IMR-90 (cell line): Measurements from ENCODE around the gene L1TD1. TPM values are rescaled to one million over a fixed set of nuclear protein-coding genes. Genes with fewer than 3 reads are reported as not detected.

Source experiments
- ATAC-seq: fragments of 200-7000 bp; cut with Tn5 transposase; 2 replicates; pipeline ENCODE4 v1.9.1; 2020; ENCODE audit warnings: low read depth, mild to moderate bottlenecking, moderate library complexity
- BruUV-seq: library from RNA; stranded (reverse); fragments of 400-500 nt; replicated peaks from 2 replicates; lab custom pipeline; 2021; lab: Mats Ljungman, UMichigan
- CTCF ChIA-PET: fragments of 300-600 bp; formaldehyde crosslinking; extraction: SDS; loops from one replicate; lab custom pipeline; 2021; ENCODE audit warnings: antibody characterized with exemption; lab: Yijun Ruan, JAX
- POLR2A ChIA-PET: fragments of 300-600 bp; sonication (Branson Sonifier 250); formaldehyde crosslinking; loops from one replicate; lab custom pipeline; 2022; ENCODE audit warnings: antibody characterized with exemption; ENCODE audit not compliant: unreplicated experiment; lab: Charles Lee
- DNase-seq: peaks from one replicate; pipeline ENCODE4 v3.0.0; 2013
- H2AFZ ChIP-seq: replicated peaks from 2 replicates; pipeline ENCODE3; 2013; ENCODE audit warnings: low read length, mild to moderate bottlenecking; ENCODE audit not compliant: poor library complexity
- H2AK5ac ChIP-seq: 2 replicates; pipeline ENCODE4 v1.6.1; 2013; ENCODE audit warnings: low read depth, low read length, inconsistent platforms
- H2AK9ac ChIP-seq: replicated peaks from 2 replicates; pipeline ENCODE3; 2013; ENCODE audit warnings: mild to moderate bottlenecking, low read depth, low read length, moderate library complexity; ENCODE audit not compliant: poor library complexity
- H2BK120ac ChIP-seq: 2 replicates; pipeline ENCODE4 v1.6.1; 2013; ENCODE audit warnings: low read depth, low read length, inconsistent platforms
- H2BK15ac ChIP-seq: 3 replicates; pipeline ENCODE4 v1.6.1; 2013; ENCODE audit warnings: low read depth, low read length, inconsistent platforms
- H2BK20ac ChIP-seq: 2 replicates; pipeline ENCODE4 v1.6.1; 2013; ENCODE audit warnings: low read depth, mild to moderate bottlenecking, inconsistent platforms, low read length, moderate library complexity
- H2BK5ac ChIP-seq: 2 replicates; pipeline ENCODE4 v1.6.1; 2013; ENCODE audit warnings: mild to moderate bottlenecking, low read depth, low read length, inconsistent platforms; ENCODE audit not compliant: poor library complexity, severe bottlenecking
- H3K14ac ChIP-seq: replicated peaks from 2 replicates; pipeline ENCODE4 v1.6.1; 2013; ENCODE audit warnings: low read depth, low read length, inconsistent platforms
- H3K18ac ChIP-seq: 2 replicates; pipeline ENCODE4 v1.6.1; 2013; ENCODE audit warnings: low read depth, low read length, control low read depth
- H3K23ac ChIP-seq: 2 replicates; pipeline ENCODE4 v1.6.1; 2013; ENCODE audit warnings: low read depth, low read length, inconsistent platforms
- H3K27ac ChIP-seq: 2 replicates; pipeline ENCODE4 v1.5.1; 2013; ENCODE audit warnings: mild to moderate bottlenecking, control low read depth, low read length; ENCODE audit not compliant: insufficient read depth
- H3K27me3 ChIP-seq: 2 replicates; pipeline ENCODE4 v1.6.1; 2013; ENCODE audit warnings: low read length; ENCODE audit not compliant: control insufficient read depth, insufficient read depth
- H3K36me3 ChIP-seq: 2 replicates; pipeline ENCODE4 v1.6.1; 2013; ENCODE audit warnings: low read length, mixed read lengths; ENCODE audit not compliant: control insufficient read depth, insufficient read depth
- H3K4ac ChIP-seq: 2 replicates; pipeline ENCODE4 v1.6.1; 2013; ENCODE audit warnings: low read depth, low read length, inconsistent platforms
- H3K4me1 ChIP-seq: 2 replicates; pipeline ENCODE4 v1.6.1; 2013; ENCODE audit warnings: low read length, mixed read lengths; ENCODE audit not compliant: control insufficient read depth, insufficient read depth
- H3K4me2 ChIP-seq: 2 replicates; pipeline ENCODE4 v1.6.1; 2013; ENCODE audit warnings: low read depth, mild to moderate bottlenecking, control low read depth, low read length, moderate library complexity
- H3K4me3 ChIP-seq: 2 replicates; pipeline ENCODE4 v1.5.1; 2013; ENCODE audit warnings: low read depth, mild to moderate bottlenecking, control low read depth, low read length, moderate library complexity; ENCODE audit not compliant: insufficient read depth
- H3K56ac ChIP-seq: 2 replicates; pipeline ENCODE4 v1.6.1; 2013; ENCODE audit warnings: low read length, inconsistent platforms; ENCODE audit not compliant: insufficient read depth; ENCODE audit errors: extremely low read depth
- H3K79me1 ChIP-seq, 2 experiments: 2 replicates each; pipeline ENCODE4 v1.6.1; 2013; ENCODE audit warnings: low read length in 2 of 2, inconsistent platforms in 1 of 2, low read depth in 1 of 2
- H3K9ac ChIP-seq: 2 replicates; pipeline ENCODE4 v1.6.1; 2013; ENCODE audit warnings: low read depth, low read length, control low read depth
- H3K9me1 ChIP-seq: 2 replicates; pipeline ENCODE4 v1.6.1; 2013; ENCODE audit warnings: low read length, inconsistent platforms; ENCODE audit not compliant: insufficient read depth
- H3K9me3 ChIP-seq: 2 replicates; pipeline ENCODE4 v1.6.1; 2013; ENCODE audit warnings: low read length; ENCODE audit not compliant: control insufficient read depth, insufficient read depth
- H4K20me1 ChIP-seq: 2 replicates; pipeline ENCODE4 v1.6.1; 2013; ENCODE audit warnings: low read length, inconsistent platforms; ENCODE audit not compliant: insufficient read depth
- H4K5ac ChIP-seq: 2 replicates; pipeline ENCODE4 v1.6.1; 2013; ENCODE audit warnings: mild to moderate bottlenecking, low read depth, low read length, control low read depth
- H4K8ac ChIP-seq, 2 experiments: 2 replicates each; pipeline ENCODE4 v1.6.1; 2013; ENCODE audit warnings: low read depth in 2 of 2, low read length in 2 of 2, control low read depth in 1 of 2, inconsistent platforms in 1 of 2
- H4K91ac ChIP-seq: 2 replicates; pipeline ENCODE4 v1.6.1; 2013; ENCODE audit warnings: low read depth, low read length, inconsistent platforms; ENCODE audit not compliant: insufficient read depth
- BHLHE40 ChIP-seq: fragments of 150-350 bp; IDR thresholded peaks from 2 replicates; pipeline ENCODE4 v1.6.1; 2016; ENCODE audit warnings: mild to moderate bottlenecking, low read depth, low read length
- CEBPB ChIP-seq: IDR thresholded peaks from 2 replicates; pipeline ENCODE4 v1.6.1; 2012; ENCODE audit warnings: low read depth, low read length, improper control_type of control experiment
- CHD1 ChIP-seq: IDR thresholded peaks from 2 replicates; pipeline ENCODE4 v1.6.1; 2012; ENCODE audit warnings: low read depth, low read length, improper control_type of control experiment
- FOS ChIP-seq: fragments of 150-350 bp; IDR thresholded peaks from 2 replicates; pipeline ENCODE4 v1.6.1; 2016; ENCODE audit warnings: low read depth, low read length
- MAFK ChIP-seq: IDR thresholded peaks from 2 replicates; pipeline ENCODE4 v1.6.1; 2012; ENCODE audit warnings: low read depth, low read length, improper control_type of control experiment
- RAD21 ChIP-seq: IDR thresholded peaks from 2 replicates; pipeline ENCODE4 v1.6.1; 2012; ENCODE audit warnings: low read length, improper control_type of control experiment
- RFX5 ChIP-seq: IDR thresholded peaks from 2 replicates; pipeline ENCODE4 v1.8.0; 2012; ENCODE audit warnings: low read depth, mild to moderate bottlenecking, low read length, moderate library complexity
- WGBS, 2 experiments: methylation state at CpG; one replicate each; pipeline versions ENCODE4 v1.1.5 to v1.1.7; 2013; ENCODE audit warnings: missing lambda C conversion rate in 2 of 2; ENCODE audit not compliant: insufficient read length in 1 of 2; ENCODE audit errors: extremely low coverage in 2 of 2; 5-methylcytosine and 5-hydroxymethylcytosine counted together
- dilution Hi-C: fragments of 300-500 bp; cut with HindIII; formaldehyde crosslinking; loops from one replicate; pipeline ENCODE4 v1.14.3; 2018; ENCODE audit warnings: low sequenced_read_pairs; ENCODE audit not compliant: unreplicated experiment
- in situ Hi-C: fragments of 300-500 bp; cut with MboI; formaldehyde crosslinking; loops from 3 replicates; pipeline ENCODE4 v1.14.3; 2019; ENCODE audit warnings: low sequenced_read_pairs, inconsistent platforms, mixed read lengths
- intact Hi-C: fragments of 100-400 bp; cut with micrococcal nuclease; formaldehyde crosslinking; loops from 2 replicates; pipeline ENCODE4 v1.10.0; 2022
- polyA plus RNA-seq, 3 experiments: library from polyadenylated mRNA; depleted of rRNA; stranded (reverse); fragments of >200 nt; gene quantifications; 2 replicates each; pipeline ENCODE4 v1.2.3, GENCODE V29; 2012; ENCODE audit warnings: low replicate concordance in 1 of 3
- total RNA-seq: library from RNA; depleted of rRNA; stranded (reverse); fragments of >200 nt; gene quantifications from 2 replicates; pipeline ENCODE4 v1.2.3, GENCODE V29; 2012
- TF ChIP-seq, protein P1 (sequence below): fragments of 150-350 bp; IDR thresholded peaks from 2 replicates; pipeline ENCODE4 v1.6.1; 2016; ENCODE audit warnings: low read depth, mild to moderate bottlenecking, low read length, moderate library complexity, borderline replicate concordance
- TF ChIP-seq, protein P2 (sequence below): fragments of 150-350 bp; IDR thresholded peaks from 2 replicates; pipeline ENCODE4 v1.6.1; 2017; ENCODE audit warnings: mild to moderate bottlenecking, antibody characterized with exemption, low read length, low read depth

The L1TD1 gene
- total and polyA plus RNA-seq, 2 of the 4 experiments (the other 2 are of a cell fraction), result not detected

DNA sequence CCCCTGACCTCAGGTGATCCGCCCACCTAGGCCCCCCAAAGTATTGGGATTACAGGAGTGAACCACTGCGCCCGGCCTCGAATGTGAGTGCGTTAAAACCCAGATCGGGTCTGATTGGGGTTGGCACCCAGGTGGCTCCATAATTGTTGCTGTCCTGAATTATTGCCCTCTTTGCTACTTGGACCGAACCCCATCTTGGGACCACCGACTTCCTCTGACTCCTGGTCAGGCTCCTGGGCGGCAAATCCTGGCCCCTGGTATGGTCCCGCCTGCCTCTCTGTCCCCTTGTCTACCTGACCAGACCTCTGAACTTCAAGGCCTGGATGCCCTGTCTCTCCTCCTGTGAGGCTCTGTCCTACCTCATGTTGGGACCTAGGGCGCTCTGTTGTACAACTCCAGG is 32.8 kb downstream of the L1TD1 start:
- Histone ChIP-seq H2AK9ac (no peak overlapping the region), H3K4me3 (no peak overlapping the region), H2BK5ac (no peak overlapping the region), H3K27ac (no peak overlapping the region), H4K5ac (no peak overlapping the region), H2BK120ac (no peak overlapping the region), H2BK20ac (no peak overlapping the region), H3K9me1 (no peaks in the 10 kb centered on the region), H2BK15ac (no peak overlapping the region), H2AFZ (no peak overlapping the region), H3K56ac (no peak overlapping the region), H3K4me2 (no peak overlapping the region), H4K91ac (no peak overlapping the region), H3K18ac (no peak overlapping the region), H2AK5ac (no peak overlapping the region), H4K20me1 (no peaks in the 10 kb centered on the region), H4K8ac (no peak overlapping the region), H3K36me3 (no peaks in the 10 kb centered on the region), H3K9ac (no peak overlapping the region), H3K79me1 (no peaks in the 10 kb centered on the region), H3K4ac (no peak overlapping the region), H3K14ac (no peak overlapping the region), H3K23ac (no peak overlapping the region), H3K27me3 (no peaks in the 10 kb centered on the region), H3K4me1 (no peaks in the 10 kb centered on the region), H3K9me3 (peaks cover 16% of the 10 kb centered on the region)
- ChIA-PET POLR2A (no interaction called here), CTCF (no interaction called here)
- BruUV-seq, result no TSS peak
- DNase-seq, result no peak
- intact Hi-C loops (no loop called here), in situ Hi-C loops (no loop called here), dilution Hi-C loops (no loop called here)
- WGBS, 2 experiments, result 87% methylated on average over 9 of the region's 11 CpGs; no CpG with 5 or more reads in 1 of the 2 experiments
- no peak for TF ChIP-seq CHD1
- no peak for TF ChIP-seq FOS
- TF ChIP-seq BHLHE40, result no peak
- TF ChIP-seq, protein P1, sequence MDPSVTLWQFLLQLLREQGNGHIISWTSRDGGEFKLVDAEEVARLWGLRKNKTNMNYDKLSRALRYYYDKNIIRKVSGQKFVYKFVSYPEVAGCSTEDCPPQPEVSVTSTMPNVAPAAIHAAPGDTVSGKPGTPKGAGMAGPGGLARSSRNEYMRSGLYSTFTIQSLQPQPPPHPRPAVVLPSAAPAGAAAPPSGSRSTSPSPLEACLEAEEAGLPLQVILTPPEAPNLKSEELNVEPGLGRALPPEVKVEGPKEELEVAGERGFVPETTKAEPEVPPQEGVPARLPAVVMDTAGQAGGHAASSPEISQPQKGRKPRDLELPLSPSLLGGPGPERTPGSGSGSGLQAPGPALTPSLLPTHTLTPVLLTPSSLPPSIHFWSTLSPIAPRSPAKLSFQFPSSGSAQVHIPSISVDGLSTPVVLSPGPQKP, result no peak
- TF ChIP-seq, protein P2, sequence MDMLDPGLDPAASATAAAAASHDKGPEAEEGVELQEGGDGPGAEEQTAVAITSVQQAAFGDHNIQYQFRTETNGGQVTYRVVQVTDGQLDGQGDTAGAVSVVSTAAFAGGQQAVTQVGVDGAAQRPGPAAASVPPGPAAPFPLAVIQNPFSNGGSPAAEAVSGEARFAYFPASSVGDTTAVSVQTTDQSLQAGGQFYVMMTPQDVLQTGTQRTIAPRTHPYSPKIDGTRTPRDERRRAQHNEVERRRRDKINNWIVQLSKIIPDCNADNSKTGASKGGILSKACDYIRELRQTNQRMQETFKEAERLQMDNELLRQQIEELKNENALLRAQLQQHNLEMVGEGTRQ, result no peak
- TF ChIP-seq RFX5, result no peak
- TF ChIP-seq RAD21, result no peak
- TF ChIP-seq MAFK, result no peak
- no peak for TF ChIP-seq CEBPB
- ATAC-seq, result no peak
